Hepatic stellate cell (primary cell): ENCODE results near the gene CD248.
A peak's percentile ranks its signal among the peaks of the same experiment; 100 is the strongest.

Experiments
- DNase-seq: peaks from one replicate; pipeline ENCODE4 v3.0.0; 2011; ENCODE audit warnings: low spot score

The CD248 gene

GRCh38 chr11:66340596-66341501 is 24.0 kb upstream of the CD248 start:
- no peak for DNase-seq

- DNase-seq = no peak
Observed at GRCh38 chr11:66339686-66340483, 23.0 kb upstream of the CD248 start.

GRCh38 chr11:66339162-66339675 is 22.4 kb upstream of the CD248 start:
- DNase-seq = no peak

- DNase-seq = no peak
Observed at GRCh38 chr11:66338276-66339161, 21.7 kb upstream of the CD248 start.

GRCh38 chr11:66337103-66337899 is 20.5 kb upstream of the CD248 start:
- DNase-seq = no peak

- peak; percentile 100 for DNase-seq
Observed at GRCh38 chr11:66336234-66337102, 19.6 kb upstream of the CD248 start, which contains the start of gene RIN1. Gene RIN1, minus strand, starts transcription at chr11:66336434. Its CDS starts 32 bp downstream, at chr11:66336402.

- DNase-seq = peak; percentile 75
Observed at GRCh38 chr11:66335531-66336233, 18.8 kb upstream of the CD248 start.

- no peak for DNase-seq
Observed at GRCh38 chr11:66334605-66335442, 18.0 kb upstream of the CD248 start.

GRCh38 chr11:66333896-66334604 is 17.2 kb upstream of the CD248 start:
- DNase-seq = no peak

GRCh38 chr11:66333220-66333877 is 16.5 kb upstream of the CD248 start:
- no peak for DNase-seq

GRCh38 chr11:66332371-66333219 is 15.8 kb upstream of the CD248 start:
- DNase-seq = no peak

GRCh38 chr11:66331542-66332370 is 14.9 kb upstream of the CD248 start:
- DNase-seq = no peak

GRCh38 chr11:66330931-66331330 is 14.1 kb upstream of the CD248 start:
- DNase-seq = no peak

- no peak for DNase-seq
Observed at GRCh38 chr11:66329165-66329673, 12.4 kb upstream of the CD248 start.
